Activated CD8-positive, alpha-beta memory T cell treated with anti-CD3 and anti-CD28 coated beads, Interleukin-2, amount 50 U/mL, for 24 hours (primary cell): Measurements from ENCODE around the gene RSPRY1.

ENCODE experiments used
- DNase-seq: peaks from one replicate; pipeline ENCODE4 v3.0.0-alpha.2; 2020; ENCODE audit errors: extremely low read depth

The RSPRY1 gene

DNA sequence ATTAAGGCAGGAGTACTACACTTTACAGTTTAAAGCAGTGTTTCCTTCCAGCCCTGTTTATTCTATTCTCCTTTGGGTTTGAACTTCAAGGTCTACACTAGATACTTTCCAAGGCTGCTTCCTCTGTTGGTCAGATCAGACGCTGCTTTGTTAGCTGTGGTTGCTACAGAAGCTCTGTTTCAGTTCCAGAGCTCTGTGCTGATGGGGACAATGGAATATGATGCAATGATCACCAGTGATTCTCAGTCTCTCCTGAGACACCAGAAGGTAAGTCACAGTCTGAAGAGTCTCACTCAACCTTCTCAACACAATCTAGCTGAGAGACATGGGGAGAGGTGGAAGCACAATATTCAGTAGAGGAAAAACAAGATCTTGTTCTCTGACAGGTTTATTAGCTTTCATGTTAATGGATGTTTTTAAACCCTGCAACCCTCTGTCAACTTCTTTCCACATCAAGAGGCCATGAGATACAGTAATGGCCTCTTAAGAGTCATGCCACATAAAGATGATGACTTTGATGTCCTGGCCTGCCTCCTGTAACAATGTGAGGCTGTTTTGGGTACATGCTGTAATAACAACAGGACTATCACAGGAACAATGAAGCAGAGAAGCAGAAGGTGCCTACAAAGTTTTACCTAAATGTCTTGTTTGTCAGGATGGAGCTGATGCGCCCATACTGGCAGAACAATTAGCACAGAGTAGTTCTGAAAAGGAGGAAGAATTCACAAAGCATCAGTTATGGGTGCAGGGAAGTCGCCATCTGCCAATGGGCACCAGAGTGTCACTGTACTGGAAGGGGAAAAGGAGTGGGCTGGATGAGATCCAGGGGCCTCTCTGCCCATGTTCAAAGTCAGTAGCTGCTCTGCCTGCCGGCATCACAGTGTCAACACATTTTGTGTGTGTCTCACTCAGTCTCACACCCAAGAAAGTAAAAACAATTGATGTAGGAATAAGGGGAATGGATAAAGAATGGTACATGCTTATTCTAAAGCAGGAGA, 33.7 kb upstream of the RSPRY1 start:
- DNase-seq: no peak

DNA sequence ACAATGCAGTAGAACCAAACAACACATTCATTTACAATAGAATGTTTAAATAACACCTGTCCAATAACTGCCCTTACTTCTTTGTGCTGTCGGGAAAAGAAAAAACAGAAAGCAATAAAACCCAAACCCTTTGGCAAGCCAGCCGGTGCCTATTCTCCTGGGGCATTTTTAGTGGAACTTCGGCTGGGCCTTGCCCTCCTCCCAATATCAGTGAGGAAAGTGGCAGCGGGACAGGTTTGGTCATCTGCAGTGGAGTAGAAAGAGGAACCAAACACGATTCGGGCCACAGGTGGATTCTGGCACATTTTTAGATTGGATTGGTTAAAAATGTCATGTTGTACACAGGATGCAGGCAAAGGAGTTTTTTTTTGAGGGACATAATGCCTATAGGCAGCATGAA, 32.3 kb upstream of the RSPRY1 start:
- DNase-seq: no peak

DNA sequence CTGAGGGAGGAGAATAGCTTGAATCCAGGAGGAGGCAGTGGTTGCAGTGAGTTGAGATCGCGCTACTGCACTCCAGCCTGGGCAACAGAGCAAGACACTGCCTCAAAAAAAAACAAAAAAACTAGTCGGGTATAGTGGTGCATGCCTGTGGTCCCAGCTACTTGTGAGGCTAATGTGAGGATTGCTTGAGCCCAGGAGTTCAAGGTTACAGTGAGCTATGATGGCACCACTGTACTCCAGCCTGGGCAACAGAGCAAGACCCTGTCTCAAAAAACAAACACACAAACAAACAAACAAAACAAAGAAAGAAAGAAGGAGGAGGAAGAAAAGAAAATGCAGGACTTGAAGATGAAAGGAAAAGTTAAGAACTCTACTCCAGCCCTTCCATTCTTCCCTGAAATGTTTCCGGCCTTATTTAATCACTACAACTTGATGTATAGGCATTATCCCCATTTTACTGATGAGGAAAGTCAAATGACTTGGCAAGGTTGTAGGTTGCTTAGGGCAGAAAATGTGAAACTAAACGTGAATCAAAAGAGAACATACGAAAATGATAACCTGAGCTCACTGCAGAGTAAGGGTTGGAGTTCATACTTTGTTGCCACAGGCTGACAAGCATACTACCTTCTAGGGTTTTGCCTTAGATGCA, 30.3 kb upstream of the RSPRY1 start:
- no peak for DNase-seq

DNA sequence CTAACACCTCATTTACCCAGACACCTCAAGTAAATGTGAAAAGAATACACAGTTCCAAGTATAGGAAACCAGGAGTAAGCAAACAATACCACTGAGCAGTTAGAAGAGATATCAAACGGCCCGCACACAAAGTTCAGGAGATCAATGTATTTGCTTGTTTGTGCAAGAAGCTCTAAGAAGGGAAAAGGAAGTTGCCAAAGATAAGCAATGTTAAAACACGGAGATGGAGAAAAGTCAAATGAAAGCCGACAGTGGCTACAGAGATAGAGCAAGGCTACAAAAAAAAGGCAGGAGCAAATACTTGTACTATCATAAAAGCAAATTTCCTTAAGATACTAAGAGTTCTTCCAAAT, 29.8 kb upstream of the RSPRY1 start:
- DNase-seq: no peak

DNA sequence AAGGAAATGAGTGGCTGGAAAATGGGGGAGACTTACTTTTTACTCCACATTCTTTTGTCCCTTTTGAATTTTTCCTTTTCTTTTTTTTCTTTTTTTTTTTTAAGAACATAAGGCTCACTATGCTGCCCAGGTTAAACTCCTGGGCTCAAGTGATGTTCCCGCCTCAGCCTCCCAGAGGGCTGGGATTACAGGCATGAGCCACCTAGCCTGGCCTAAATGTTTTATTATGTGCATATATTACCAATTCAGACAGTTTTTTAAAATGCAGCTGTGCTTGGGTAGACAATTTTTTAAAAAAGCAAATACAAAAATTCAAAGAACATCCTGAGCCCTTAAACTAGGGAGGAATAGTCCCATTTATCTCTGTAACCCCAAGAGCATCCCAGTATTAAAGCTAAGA, 28.6 kb upstream of the RSPRY1 start:
- DNase-seq: no peak

DNA sequence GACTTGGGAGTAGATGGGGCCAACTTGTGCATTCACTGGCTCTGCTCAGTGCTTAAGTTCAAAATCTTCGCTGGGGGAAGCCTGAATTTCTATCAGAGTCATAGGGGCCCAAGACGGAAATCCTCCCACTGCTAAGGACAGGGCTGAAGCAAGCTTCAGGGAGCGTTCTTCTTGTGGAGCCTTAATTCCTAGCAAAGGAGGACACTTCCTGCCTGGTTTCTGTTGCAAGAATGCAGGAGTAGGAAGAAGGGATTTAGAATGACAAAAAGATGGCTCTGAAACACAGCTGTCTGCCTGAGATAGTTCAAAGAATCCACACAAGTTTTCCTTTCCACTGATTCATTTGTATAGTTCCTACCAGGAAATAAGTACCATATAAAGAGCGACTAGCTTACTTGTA, 26.7 kb upstream of the RSPRY1 start:
- DNase-seq: no peak

DNA sequence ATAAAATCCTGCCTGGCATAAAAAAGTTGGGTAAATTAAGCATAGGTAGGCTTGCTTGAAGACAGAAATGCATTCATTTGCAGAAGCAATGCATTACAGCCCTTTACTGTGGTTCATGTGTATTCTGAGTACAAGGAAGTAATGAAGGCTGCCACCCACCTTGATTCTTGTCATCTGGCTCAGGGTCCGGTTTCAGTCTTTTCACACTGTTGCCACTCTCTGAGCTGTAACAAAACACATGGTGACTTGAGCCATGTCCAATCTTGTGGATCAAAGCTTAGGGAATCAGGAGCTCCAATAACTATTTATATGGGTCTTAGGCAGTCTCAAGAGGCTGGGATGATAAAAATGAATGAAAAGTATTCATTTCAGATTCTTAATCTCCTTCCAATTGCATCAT, 22.3 kb upstream of the RSPRY1 start:
- no peak for DNase-seq

DNA sequence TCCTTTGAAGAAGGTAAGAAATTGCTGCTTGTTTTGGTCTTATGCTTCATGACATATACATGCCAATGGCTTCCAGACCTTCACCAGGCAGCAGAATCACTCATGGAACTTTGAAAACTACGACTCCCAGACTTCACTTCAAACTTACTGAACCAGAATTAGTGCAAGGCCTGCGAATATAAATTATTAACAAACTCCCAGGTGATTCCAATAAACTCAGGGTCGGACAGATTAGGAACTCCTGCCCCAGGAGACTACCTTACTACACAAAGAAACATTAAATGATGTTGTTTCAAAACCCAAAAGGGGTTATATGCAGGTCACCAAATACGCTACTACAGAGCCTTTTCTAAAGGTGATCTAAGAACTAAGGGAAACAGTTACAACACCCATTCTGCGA, 20.6 kb upstream of the RSPRY1 start:
- no peak for DNase-seq

DNA sequence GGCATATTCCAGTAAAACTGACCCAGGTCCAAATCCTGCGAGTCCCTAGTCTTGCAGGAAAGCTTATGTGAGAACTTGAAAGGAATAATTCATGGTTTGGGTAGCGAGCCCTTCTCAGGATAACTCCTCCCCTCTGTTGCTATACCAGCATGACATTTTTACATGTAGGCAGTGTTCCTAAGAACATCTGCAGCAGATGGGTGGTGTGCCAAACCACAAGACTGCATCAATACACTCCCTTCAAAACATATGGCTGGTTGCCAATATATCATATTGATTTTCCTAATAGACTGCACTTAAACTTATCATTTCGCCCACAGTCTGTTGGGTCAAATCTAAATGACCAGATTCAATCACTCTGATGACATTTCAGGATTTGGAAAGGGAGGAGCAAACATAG, 20.2 kb upstream of the RSPRY1 start:
- DNase-seq: no peak

DNA sequence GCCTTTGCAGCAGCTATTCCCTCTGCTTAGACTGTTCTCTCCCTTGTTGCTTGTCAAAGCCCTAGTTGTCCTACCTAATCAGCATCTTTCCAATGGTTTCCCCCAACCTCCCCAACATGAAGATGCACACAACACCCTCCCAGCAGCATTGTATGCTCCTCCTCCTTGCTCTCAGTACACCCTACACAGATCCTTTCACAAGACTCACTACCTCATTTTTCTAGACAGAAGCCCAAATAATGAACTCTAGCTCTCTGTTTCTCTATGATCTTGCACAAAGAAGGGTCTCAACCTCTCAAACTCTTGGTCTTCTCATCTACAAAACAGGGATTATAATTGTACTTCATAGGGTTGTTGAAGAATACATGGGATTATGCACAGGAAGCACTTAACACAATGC, 19.7 kb upstream of the RSPRY1 start:
- no peak for DNase-seq

DNA sequence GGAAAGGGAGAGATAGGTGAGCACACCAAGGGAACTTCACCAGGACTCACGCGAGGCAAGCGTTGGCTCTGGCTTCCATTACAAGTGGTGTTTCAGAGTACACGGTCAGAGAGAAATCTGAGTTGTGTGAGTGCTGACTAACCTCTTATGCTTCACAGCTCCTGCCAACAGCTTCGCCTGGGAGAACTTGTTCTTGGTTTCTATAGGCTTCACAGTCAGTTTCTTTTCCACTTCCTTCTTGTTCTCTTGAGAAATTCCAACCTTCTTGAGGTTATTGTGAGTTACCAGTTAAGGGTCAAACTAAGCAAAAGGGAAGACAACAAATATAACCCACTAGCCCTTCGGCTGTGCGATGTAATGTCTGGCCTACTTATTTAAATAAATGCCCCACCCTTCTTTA, 19.2 kb upstream of the RSPRY1 start:
- DNase-seq: no peak

DNA sequence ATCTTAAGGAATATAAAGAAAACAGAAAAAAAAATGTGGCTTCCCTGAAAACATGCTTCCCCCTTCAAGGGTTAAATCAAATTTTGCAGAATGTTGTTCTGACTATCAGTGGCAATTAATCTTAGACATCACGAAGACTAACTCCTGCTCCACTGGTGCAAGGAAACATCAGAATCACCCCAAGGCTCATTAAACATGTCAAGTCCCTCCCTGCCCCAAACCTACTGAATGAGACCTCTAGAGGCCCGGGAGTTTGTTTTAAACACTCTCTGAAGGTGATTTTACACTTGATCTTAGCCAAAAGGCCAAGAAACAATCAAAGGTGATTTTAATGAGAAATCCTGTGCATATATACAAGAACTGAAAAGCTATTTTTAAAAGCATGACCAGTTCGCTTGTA, 18.6 kb upstream of the RSPRY1 start:
- no peak for DNase-seq

DNA sequence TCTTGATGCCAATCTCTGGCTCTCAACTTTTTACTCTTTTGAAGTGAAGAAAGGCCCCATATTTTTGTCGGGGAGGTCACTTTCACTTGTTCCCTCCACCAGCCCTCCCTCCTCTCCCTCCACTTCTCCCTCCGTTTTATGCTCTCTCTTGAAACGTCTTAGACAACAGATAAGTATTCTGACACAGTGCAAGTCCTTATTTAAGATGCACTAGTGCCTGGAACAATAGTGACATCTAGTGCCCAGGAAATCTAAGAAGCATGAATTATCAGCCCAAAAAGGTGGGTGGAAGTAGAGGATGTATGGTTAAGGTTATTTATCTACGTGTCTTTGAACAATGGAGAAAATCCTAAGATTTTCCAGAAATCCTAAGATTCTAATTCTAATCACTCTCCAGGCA, 18.2 kb upstream of the RSPRY1 start:
- DNase-seq: no peak

DNA sequence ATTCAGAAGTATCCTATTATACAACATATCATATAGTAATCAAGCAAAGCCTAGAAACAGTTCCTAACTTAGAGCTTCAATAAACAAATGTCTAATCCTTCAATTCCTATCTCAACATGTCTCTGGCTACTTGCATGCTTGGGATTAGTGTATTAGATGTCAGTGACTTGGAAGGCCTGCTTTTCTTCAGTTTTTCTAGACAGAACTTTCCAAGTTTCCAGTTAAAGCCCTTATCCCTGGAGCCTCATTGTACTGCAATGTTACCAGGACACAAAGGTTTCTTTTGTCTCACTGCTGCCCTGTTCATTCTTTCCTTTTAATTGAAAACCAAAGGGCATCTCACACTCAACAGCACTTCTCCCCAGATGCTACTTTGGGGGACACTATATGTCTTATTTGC, 16.8 kb upstream of the RSPRY1 start:
- DNase-seq: no peak

DNA sequence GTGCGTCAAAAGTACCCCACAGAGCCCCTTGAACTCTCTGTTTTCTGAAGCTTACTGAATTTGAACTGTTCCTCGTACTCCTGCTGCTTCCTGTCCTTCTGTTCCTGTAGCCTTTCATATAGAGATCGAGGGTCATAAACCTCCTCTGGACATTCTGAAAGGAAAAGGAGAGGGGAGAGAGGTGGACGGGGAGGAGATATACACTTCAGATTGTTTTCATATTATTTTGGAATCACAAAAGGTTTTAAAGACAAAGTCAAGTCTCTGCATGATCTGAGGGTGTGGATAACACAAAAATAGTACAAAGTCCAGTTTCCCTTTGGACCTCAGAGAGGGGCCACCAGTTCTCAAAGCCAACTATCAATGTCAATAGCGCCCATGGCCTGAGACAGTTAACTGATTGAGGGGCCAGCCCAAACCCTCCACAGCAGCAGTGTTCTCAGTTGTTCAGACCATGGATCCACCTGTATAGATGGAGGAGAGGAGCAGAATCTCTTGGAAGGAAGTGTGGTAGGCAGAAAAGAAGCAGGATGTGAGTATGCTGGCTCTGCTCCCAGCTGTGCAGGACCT, 13.3 kb upstream of the RSPRY1 start:
- DNase-seq: no peak

DNA sequence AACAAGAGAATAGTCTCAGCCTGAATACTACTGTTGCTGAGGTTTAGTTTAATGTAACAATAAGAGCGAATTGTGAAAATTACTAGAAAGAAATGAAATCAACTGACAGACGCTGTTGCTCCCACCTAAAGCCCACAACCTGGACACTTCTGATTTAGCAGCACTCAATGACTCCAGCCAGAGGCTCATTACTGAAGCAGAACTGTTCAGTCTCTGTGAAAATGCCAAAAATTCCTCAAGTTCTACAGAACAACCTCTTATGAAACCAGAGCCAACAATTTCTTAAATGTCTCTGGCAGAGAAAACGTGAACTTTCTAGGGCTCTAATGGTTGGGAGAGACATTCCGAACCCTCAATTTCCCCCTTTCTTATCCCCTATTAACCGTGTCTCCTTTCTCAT, 10.2 kb upstream of the RSPRY1 start:
- no peak for DNase-seq

DNA sequence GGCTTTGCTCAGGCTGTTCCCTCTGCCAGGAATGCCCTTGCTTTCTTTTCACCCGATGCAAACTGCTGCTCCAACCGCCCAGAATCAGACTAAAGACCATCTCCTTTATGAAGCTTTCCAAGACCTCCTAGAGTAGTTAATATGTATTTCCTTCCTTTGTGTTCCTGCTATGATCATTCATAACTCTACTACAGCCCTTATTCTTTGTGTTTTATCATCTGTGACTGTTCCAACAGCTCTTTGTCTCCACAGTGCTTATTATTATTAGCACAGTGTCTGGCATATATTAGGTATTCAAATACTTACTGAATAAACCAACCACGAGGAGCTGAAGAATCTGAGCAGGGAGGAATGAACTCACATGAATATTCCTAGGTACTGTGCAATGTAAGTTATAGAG, 7.9 kb upstream of the RSPRY1 start:
- DNase-seq: no peak

DNA sequence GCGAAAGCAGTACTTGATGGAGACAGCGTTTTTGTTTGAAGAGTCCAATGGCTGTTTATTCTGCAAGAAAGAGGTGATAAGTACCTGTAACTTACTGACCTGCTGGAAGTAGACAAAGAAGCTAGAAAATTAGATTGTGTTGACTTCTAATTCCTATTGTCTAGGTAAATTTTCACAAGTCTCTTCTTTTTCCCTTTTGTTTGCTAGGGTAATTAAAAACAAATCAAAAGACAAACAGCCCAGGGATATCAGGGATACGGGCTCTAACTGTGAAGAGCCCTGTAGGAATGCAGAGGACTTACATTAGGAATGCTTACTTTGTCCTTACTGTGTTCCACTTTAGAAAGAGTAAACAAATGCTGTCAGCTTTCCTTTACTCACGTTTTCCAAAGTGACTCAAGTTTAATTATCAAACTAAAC, 7.3 kb upstream of the RSPRY1 start:
- DNase-seq: no peak

DNA sequence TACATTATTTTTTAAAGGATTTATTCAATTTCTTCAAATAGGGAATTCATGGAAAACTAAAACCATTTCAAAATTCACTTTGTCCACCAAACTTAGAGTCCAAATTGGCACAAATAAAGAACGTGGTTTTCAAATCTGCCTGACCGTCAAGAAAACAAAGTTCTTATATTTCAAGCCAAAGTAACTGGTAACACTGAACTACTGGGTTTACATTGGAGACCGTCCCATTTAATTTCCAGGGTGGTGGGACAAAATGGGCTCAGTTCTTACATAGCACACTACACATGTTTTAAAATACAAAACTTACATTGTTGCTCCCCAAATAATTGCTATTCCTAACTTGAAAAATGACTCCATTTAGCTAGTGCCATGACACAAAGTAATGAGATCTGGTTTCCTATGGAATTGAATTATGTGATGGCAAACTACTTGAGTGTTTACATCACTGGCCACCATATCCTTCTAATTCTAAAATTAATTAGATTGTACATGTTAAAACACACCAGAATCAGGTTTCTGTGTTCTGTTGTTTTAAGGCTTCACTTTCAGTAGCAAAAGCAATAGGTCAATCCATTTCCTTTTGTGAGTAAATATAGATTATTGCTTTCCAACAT, 6.8 kb upstream of the RSPRY1 start:
- DNase-seq: no peak

DNA sequence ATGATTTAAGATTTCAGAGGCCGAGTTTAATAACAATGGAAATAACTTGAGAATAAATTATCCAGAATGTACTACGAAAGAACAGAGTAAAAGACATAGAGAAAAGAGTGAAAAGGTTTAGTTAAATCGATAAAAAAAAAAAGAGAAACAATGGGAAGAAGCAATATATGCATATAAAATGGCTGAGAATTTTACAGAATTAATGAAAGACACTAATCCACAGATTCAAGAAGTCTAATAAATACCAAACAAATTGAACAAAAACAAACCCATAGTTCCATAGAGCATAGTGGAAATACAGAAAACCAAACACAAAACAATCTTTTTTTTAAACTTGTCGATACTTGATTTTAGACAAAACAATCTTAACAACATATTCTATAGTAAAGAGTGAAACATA, 2.0 kb upstream of the RSPRY1 start:
- no peak for DNase-seq

DNA sequence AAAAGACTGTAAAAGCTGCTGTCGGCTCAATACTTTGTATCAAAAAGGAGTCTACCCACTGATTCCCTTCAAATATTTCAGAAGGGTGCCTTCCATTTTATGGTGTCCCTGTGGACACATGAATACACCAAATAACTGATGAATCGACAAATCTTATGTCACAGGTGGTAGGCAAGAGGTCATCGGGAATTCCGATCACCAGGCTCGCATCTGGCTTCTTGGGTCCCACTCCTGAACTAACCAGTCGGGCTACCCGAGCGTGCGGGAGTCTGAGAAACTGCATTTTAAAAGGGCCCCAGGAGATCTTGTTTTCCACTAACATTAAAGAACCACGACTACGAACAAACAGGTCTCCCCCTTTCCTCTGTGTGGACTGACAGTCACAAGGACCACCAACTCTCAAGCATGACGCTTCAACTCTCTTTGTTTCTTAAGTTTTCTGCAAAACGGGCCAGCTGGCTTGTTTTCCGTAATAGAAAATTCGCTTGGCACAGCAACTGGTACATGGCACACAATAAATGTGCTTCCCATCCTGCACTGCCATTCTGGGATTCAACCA, 1.2 kb upstream of the RSPRY1 start:
- no peak for DNase-seq

DNA sequence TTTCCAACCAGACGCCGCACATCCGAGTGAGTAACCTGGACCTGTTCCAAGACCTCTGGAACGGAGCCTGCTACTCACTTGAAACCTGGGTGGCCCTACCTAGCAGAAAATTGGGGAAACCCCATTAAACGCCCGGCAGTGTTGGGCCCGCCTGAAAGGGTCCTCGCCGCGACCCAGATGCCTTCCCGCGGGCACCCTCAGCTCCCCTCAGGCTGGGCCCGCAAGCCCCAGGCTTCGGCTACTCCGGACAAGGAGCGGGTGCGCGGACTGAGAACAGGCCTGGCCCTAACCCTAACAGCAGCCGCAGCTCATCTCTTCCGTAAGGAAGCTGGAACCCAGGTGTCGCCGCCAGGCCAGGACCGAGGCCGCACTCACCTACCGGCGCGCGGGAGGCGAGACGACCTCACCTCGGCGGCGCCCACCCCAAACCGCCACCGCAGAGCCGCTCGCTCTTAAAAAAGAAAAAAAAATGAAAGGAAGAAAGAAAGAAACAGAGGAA, 634 bp upstream of the RSPRY1 start:
- no peak for DNase-seq
